ENCODE data around the gene MDH1. TPM values are rescaled to one million over a fixed set of nuclear protein-coding genes. Genes with fewer than 3 reads are reported as not detected.

The MDH1 gene
- total and polyA plus RNA-seq, 2 experiments from 2014 or later: 158 to 278 TPM

GRCh38 chr2:63576546-63576945 lies 12.2 kb upstream of the MDH1 start:
- peaks cover 10% of the 10 kb centered on the region for H3K4me1 ChIP-seq (ENCODE audit: insufficient read depth)
- no peaks in the 10 kb centered on the region for H3K9me3 ChIP-seq (ENCODE audit: low read depth)
- in situ Hi-C loops (cut with MboI): no loop called here
- no peaks in the 10 kb centered on the region for H3K36me3 ChIP-seq (ENCODE audit: low read depth)
- peaks cover 58% of the 10 kb centered on the region for H3K79me2 ChIP-seq (ENCODE audit: insufficient read depth)
- H2AFZ ChIP-seq: no peak overlapping the region
- no peak for DNase-seq
- no peaks in the 10 kb centered on the region for H4K20me1 ChIP-seq (ENCODE audit: insufficient read depth)
- H3K4me2 ChIP-seq (ENCODE audit: unreplicated experiment): no peak overlapping the region
- H3F3A ChIP-seq (ENCODE audit: insufficient read depth): peaks cover 12% of the 10 kb centered on the region; the same call in 1 of the 2 replicates
- TF ChIP-seq EZH2 (IDR thresholded peaks at IDR 0.05; ENCODE audit: insufficient read depth, poor library complexity, severe bottlenecking) (no peak), EZH2phosphoT487 (IDR thresholded peaks at IDR 0.05; ENCODE audit: insufficient read depth, low read depth) (no peak)
- no peaks in the 10 kb centered on the region for H3K27me3 ChIP-seq (replicated peaks; ENCODE audit: insufficient read depth)
- no peak overlapping the region for H3K9ac ChIP-seq
- no peak overlapping the region for H3K27ac ChIP-seq
- no peaks in the 10 kb centered on the region for H3K9me2 ChIP-seq (ENCODE audit: insufficient read depth)
- no peak overlapping the region for H3K4me3 ChIP-seq

DNA sequence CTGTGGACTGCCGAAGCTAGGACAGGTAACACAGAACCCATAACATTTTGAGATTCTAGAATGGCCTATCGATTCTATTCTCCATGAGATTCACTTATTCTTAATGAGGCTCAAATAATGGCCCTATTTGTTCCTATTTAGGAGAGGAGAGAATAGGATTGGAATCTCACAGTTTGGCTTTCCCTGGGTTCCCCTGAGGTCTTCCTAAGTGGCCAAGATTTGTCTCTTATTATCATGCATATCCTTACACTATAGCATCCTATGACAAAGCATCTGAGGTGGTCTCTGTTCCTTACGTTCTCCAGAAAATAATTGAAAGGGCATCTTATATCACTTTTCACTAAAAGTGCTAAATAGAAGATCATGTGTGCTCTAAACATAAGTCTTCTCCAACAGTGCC lies 10.0 kb upstream of the MDH1 start:
- no peaks in the 10 kb centered on the region for H3K27me3 ChIP-seq (replicated peaks; ENCODE audit: insufficient read depth)
- TF ChIP-seq EZH2phosphoT487 (IDR thresholded peaks at IDR 0.05; ENCODE audit: insufficient read depth, low read depth): no peak
- no peak for TF ChIP-seq EZH2 (IDR thresholded peaks at IDR 0.05; ENCODE audit: insufficient read depth, poor library complexity, severe bottlenecking)
- H3K79me2 ChIP-seq (ENCODE audit: insufficient read depth): peaks cover 74% of the 10 kb centered on the region
- H3K9me3 ChIP-seq (ENCODE audit: low read depth): no peaks in the 10 kb centered on the region
- peaks cover 21% of the 10 kb centered on the region; the same call in 1 of the 2 replicates for H3F3A ChIP-seq (ENCODE audit: insufficient read depth)
- no peak overlapping the region for H3K4me3 ChIP-seq
- no peaks in the 10 kb centered on the region for H3K9me2 ChIP-seq (ENCODE audit: insufficient read depth)
- WGBS, 2 experiments (ENCODE audit: low coverage in 1 of 2, low lambda C conversion rate in 2 of 2, missing lambda C conversion rate in 2 of 2): 97 to 98% methylated on average over 3 of the region's 3 CpGs
- no peak overlapping the region for H3K4me2 ChIP-seq (ENCODE audit: unreplicated experiment)
- in situ Hi-C loops (cut with MboI): no loop called here
- H3K4me1 ChIP-seq (ENCODE audit: insufficient read depth): peaks cover 16% of the 10 kb centered on the region
- H3K9ac ChIP-seq: no peak overlapping the region
- DNase-seq: no peak
- no peak overlapping the region for H2AFZ ChIP-seq
- no peak overlapping the region for H3K27ac ChIP-seq
- H3K36me3 ChIP-seq (ENCODE audit: low read depth): no peaks in the 10 kb centered on the region
- no peaks in the 10 kb centered on the region for H4K20me1 ChIP-seq (ENCODE audit: insufficient read depth)

DNA sequence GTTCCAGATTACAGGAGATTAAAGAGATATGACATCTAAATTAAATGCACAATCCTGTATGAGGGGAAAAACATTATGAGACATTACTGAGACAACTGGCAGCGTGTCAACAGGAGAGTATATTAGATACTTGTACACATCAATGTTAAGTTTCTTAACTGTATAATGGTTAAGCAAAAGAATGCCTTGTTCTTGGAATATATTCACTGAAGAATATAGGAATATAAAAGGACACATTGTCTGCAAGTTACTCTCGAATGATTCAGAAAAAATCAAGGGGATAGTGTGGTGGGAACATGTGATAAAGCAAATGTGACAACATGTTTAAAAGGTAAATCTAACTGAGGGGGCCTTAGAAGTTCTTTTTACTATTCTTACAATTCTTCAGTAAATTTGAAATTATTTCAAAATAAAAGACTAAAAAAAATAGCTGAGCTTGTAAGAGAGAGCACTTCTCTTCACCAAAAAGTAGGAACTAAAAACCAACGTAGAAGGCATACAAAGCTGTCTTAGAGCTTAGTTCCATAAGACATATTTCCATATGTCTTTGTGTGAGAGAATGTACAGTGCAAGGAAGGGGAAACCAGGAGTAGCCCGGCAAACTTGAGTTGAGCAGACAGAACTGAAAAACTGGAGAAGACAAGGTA lies 8.0 kb upstream of the MDH1 start:
- 60 to 62% methylated on average over 4 of the region's 4 CpGs for WGBS, 2 experiments (ENCODE audit: low coverage in 1 of 2, low lambda C conversion rate in 2 of 2, missing lambda C conversion rate in 2 of 2)
- Histone ChIP-seq H3K79me2 (ENCODE audit: insufficient read depth) (peaks cover 87% of the 10 kb centered on the region), H3F3A (ENCODE audit: insufficient read depth) (peaks cover 21% of the 10 kb centered on the region; the same call in 1 of the 2 replicates), H2AFZ (peak overlapping the region; percentile 50), H3K27ac (peak overlapping the region; percentile 89), H3K36me3 (ENCODE audit: low read depth) (no peaks in the 10 kb centered on the region), H3K4me3 (peak overlapping the region; percentile 46), H3K4me2 (ENCODE audit: unreplicated experiment) (peak overlapping the region; percentile 71), H4K20me1 (ENCODE audit: insufficient read depth) (no peaks in the 10 kb centered on the region), H3K9me2 (ENCODE audit: insufficient read depth) (no peaks in the 10 kb centered on the region), H3K27me3 (replicated peaks; ENCODE audit: insufficient read depth) (no peaks in the 10 kb centered on the region), H3K9me3 (ENCODE audit: low read depth) (no peaks in the 10 kb centered on the region), H3K4me1 (ENCODE audit: insufficient read depth) (peaks cover 16% of the 10 kb centered on the region), H3K9ac (peak overlapping the region; percentile 75)
- peak; percentile 30 for DNase-seq
- in situ Hi-C loops (cut with MboI): no loop called here
- no peak for TF ChIP-seq EZH2phosphoT487 (IDR thresholded peaks at IDR 0.05; ENCODE audit: insufficient read depth, low read depth)
- no peak for TF ChIP-seq EZH2 (IDR thresholded peaks at IDR 0.05; ENCODE audit: insufficient read depth, poor library complexity, severe bottlenecking)

GRCh38 chr2:63581298-63581961 lies 7.3 kb upstream of the MDH1 start:
- peak overlapping the region; percentile 71 for H3K4me2 ChIP-seq (ENCODE audit: unreplicated experiment)
- in situ Hi-C loops (cut with MboI): no loop called here

More at GRCh38 chr2:63581298-63581961, 7.3 kb upstream of the MDH1 start:
- H3K79me2 ChIP-seq (ENCODE audit: insufficient read depth): peaks cover 87% of the 10 kb centered on the region
- no peaks in the 10 kb centered on the region for H4K20me1 ChIP-seq (ENCODE audit: insufficient read depth)
- DNase-seq: peak; percentile 91
- H3K4me1 ChIP-seq (ENCODE audit: insufficient read depth): peaks cover 16% of the 10 kb centered on the region
- no peaks in the 10 kb centered on the region for H3K27me3 ChIP-seq (replicated peaks; ENCODE audit: insufficient read depth)
- 16 to 23% methylated on average over 5 of the region's 5 CpGs for WGBS, 2 experiments (ENCODE audit: low coverage in 1 of 2, low lambda C conversion rate in 2 of 2, missing lambda C conversion rate in 2 of 2)
- TF ChIP-seq EZH2 (IDR thresholded peaks at IDR 0.05; ENCODE audit: insufficient read depth, poor library complexity, severe bottlenecking): no peak
- no peak for TF ChIP-seq EZH2phosphoT487 (IDR thresholded peaks at IDR 0.05; ENCODE audit: insufficient read depth, low read depth)
- H3K36me3 ChIP-seq (ENCODE audit: low read depth): no peaks in the 10 kb centered on the region
- H3K9ac ChIP-seq: peak overlapping the region; percentile 75
- H2AFZ ChIP-seq: peak overlapping the region; percentile 50
- H3K9me3 ChIP-seq (ENCODE audit: low read depth): no peaks in the 10 kb centered on the region
- peak overlapping the region; percentile 89 for H3K27ac ChIP-seq
- H3K9me2 ChIP-seq (ENCODE audit: insufficient read depth): no peaks in the 10 kb centered on the region
- peak overlapping the region; percentile 46 for H3K4me3 ChIP-seq
- H3F3A ChIP-seq (ENCODE audit: insufficient read depth): peaks cover 21% of the 10 kb centered on the region; the same call in 1 of the 2 replicates
